ENCODE measurements around the gene ZC3H8. TPM values are rescaled to one million over a fixed set of nuclear protein-coding genes. Genes with fewer than 3 reads are reported as not detected.

Gene ZC3H8
- total and polyA plus RNA-seq, 8 donors = 3.1 to 8.6 (median 4.3) TPM

DNA sequence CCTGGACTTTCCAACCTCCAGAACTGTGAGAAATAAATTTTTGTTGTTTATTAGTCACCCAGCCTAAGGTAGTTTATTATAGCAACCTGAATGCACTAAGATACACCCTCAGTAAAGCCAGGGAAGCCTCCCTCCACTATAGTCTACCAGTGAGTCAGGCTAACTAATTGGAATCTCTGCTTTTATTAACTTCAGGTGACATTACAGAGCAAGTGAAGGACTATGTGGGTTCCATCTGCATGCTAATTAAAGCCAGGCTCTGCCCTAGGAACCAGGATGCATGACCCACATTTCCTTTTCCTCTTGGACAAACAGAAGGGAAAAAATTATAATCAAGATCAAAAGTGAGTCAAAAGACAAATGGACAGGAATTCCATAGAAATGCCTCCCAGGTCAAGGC lies 56.1 kb downstream of the ZC3H8 start:
- TF ChIP-seq, protein P1, sequence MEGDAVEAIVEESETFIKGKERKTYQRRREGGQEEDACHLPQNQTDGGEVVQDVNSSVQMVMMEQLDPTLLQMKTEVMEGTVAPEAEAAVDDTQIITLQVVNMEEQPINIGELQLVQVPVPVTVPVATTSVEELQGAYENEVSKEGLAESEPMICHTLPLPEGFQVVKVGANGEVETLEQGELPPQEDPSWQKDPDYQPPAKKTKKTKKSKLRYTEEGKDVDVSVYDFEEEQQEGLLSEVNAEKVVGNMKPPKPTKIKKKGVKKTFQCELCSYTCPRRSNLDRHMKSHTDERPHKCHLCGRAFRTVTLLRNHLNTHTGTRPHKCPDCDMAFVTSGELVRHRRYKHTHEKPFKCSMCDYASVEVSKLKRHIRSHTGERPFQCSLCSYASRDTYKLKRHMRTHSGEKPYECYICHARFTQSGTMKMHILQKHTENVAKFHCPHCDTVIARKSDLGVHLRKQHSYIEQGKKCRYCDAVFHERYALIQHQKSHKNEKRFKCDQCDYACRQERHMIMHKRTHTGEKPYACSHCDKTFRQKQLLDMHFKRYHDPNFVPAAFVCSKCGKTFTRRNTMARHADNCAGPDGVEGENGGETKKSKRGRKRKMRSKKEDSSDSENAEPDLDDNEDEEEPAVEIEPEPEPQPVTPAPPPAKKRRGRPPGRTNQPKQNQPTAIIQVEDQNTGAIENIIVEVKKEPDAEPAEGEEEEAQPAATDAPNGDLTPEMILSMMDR (IDR thresholded peaks at IDR 0.05) = no peak
- H3K4me1 ChIP-seq = no peaks in the 10 kb centered on the region
- FAIRE-seq = no peak
- H3K27ac ChIP-seq = no peak overlapping the region
- no peak for DNase-seq
- no peaks in the 10 kb centered on the region for H3K9me3 ChIP-seq
- H3K27me3 ChIP-seq = no peaks in the 10 kb centered on the region
- ATAC-seq = no peak
- H3K4me3 ChIP-seq = no peak overlapping the region
- intact Hi-C loops (cut with DNase I) = no loop called here
- no peaks in the 10 kb centered on the region for H3K36me3 ChIP-seq

DNA sequence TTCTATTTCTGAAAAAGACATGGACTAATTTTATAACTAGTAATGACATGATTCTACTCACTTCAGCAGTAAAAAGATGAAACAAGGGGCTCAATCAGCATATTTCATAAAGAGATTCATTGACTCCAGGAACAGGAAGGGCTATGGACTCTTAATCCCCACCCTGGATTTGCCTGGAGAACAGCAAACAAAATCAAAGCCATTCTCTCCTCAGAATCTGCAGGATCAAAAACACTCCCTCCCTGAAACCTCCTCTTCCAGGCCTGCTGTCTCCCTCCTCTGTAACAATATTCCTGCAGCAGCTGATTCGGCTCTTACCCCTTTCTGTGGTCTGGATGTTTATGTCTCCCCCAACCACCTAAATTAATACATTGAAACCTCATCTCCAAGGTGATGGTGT lies 57.0 kb downstream of the ZC3H8 start:
- TF ChIP-seq, protein P1 (IDR thresholded peaks at IDR 0.05) = no peak
- intact Hi-C loops (cut with DNase I) = no loop called here
- Histone ChIP-seq H3K27me3 (no peaks in the 10 kb centered on the region), H3K4me1 (no peaks in the 10 kb centered on the region), H3K36me3 (no peaks in the 10 kb centered on the region), H3K27ac (no peak overlapping the region), H3K4me3 (no peak overlapping the region), H3K9me3 (no peaks in the 10 kb centered on the region)
- DNase-seq = no peak
- 69 to 91% methylated on average over 1 of the region's 1 CpG for WGBS, 2 donors
- ATAC-seq = no peak
- FAIRE-seq = no peak

DNA sequence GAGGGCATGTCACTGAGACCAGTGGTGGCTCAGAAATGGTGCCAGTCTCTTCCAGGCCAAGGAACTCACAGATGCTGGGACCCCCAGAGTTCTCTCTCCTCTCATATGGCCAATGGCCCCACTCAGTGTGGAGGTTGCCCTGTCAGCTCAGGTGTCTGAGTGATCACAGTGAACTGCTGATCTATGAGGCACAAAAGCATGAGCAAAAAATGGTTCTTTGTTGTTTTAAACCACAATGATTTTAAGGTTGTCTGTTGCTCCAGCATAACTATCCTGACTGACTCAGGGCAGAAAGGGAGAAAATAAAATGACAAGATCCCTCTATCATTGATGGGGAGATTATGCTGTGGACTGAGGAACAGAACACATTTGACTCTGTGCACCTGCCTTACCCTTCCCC lies 58.9 kb downstream of the ZC3H8 start:
- H3K27me3 ChIP-seq = no peaks in the 10 kb centered on the region
- ATAC-seq = no peak
- intact Hi-C loops (cut with DNase I) = no loop called here
- TF ChIP-seq, protein P1 (IDR thresholded peaks at IDR 0.05) = no peak
- FAIRE-seq = no peak
- H3K4me1 ChIP-seq = no peaks in the 10 kb centered on the region
- no peak overlapping the region for H3K27ac ChIP-seq
- no peak overlapping the region for H3K4me3 ChIP-seq
- no peaks in the 10 kb centered on the region for H3K9me3 ChIP-seq
- no peak for DNase-seq
- no peaks in the 10 kb centered on the region for H3K36me3 ChIP-seq

DNA sequence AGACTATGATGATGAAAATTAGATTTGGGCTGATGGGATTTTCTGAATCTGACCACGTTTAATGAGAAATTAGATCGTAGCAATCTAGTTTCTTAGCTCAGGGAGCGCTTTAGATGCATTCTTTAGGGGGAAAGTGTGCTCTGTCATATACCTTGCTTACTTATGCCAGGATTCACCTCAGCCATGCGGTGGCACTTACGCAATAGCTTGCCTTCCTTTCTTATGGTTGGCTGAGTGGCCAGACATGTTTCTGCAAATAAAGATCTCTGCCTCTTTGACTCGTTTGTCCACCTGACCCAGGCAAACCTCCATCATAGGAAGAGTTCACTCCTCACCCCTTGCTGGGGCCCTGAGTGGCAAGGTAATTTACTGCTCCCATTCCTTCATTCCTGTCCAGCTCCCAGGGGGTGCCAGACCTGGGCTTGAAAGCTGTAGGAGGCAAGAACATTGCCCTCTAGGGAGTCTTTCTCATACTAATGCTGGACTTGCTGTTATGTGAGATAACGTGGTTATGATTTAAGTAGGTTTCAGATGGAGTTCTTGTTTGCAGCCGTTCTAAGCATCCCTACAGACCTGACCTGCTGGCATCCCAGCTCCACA lies 59.6 kb downstream of the ZC3H8 start:
- Histone ChIP-seq H3K27ac (no peak overlapping the region), H3K36me3 (no peaks in the 10 kb centered on the region), H3K4me3 (no peak overlapping the region), H3K4me1 (no peaks in the 10 kb centered on the region), H3K9me3 (no peaks in the 10 kb centered on the region), H3K27me3 (no peaks in the 10 kb centered on the region)
- TF ChIP-seq, protein P1 (IDR thresholded peaks at IDR 0.05) = no peak
- ATAC-seq (no peak), DNase-seq (no peak), FAIRE-seq (no peak)
- intact Hi-C loops (cut with DNase I) = no loop called here
- WGBS, 2 donors = 79 to 80% methylated on average over 8 of the region's 8 CpGs

DNA sequence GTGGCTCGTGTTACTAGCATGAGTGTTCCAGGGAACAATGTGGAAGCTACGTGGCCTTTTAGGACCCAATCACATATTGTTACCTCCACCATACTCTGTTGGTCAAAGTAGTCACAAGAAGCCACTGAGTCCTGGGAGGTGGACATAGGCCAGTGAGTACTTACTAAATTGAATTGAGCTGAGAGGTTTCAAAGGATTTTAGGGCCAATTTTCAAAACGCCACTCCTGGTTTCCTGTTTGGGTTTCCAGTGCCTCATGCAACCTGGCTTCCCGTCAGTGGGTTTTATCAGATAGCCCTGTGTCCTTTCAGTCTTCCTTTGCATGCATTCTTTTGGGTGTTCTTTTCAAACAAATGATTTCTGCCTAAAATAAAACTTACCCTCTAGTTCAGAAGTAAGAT lies 60.4 kb downstream of the ZC3H8 start:
- no peak for DNase-seq
- no peak for ATAC-seq
- H3K9me3 ChIP-seq = no peaks in the 10 kb centered on the region
- H3K27ac ChIP-seq = no peak overlapping the region
- no peaks in the 10 kb centered on the region for H3K4me1 ChIP-seq
- H3K36me3 ChIP-seq = no peaks in the 10 kb centered on the region
- intact Hi-C loops (cut with DNase I) = no loop called here
- 77 to 78% methylated on average over 4 of the region's 4 CpGs for WGBS, 2 donors
- no peak overlapping the region for H3K4me3 ChIP-seq
- no peaks in the 10 kb centered on the region for H3K27me3 ChIP-seq
- FAIRE-seq = no peak
- TF ChIP-seq, protein P1 (IDR thresholded peaks at IDR 0.05) = no peak
